H1 (cell line): ENCODE data around the gene DNAAF8. TPM values are rescaled to one million over a fixed set of nuclear protein-coding genes. Genes with fewer than 3 reads are reported as not detected.

ENCODE experiments used
- CTCF ChIA-PET: fragments of 300-600 bp; sonication (Branson Sonifier 250); formaldehyde crosslinking; loops from one replicate; lab custom pipeline; 2021; ENCODE audit not compliant: partially characterized antibody; lab: Charles Lee
- POLR2A ChIA-PET: fragments of 300-600 bp; sonication (Branson Sonifier 250); formaldehyde crosslinking; loops from one replicate; lab custom pipeline; 2021; ENCODE audit warnings: inconsistent platforms; ENCODE audit not compliant: partially characterized antibody; lab: Charles Lee
- DNase-seq, 2 experiments: peaks; one replicate each; pipeline versions ENCODE4 v3.0.0 to v3.0.0-alpha.2; 2010 to 2022; ENCODE audit warnings: low spot score in 2 of 2, low read depth in 1 of 2, mixed read lengths in 1 of 2
- FAIRE-seq: peaks from 2 replicates; lab custom pipeline; 2011; peaks lifted over from hg19 to GRCh38; lab: Jason Lieb, UNC
- H2AFZ ChIP-seq: 2 replicates; pipeline ENCODE4 v1.8.1; 2012; ENCODE audit warnings: low read length, inconsistent platforms
- H2AK5ac ChIP-seq: 2 replicates; pipeline ENCODE4 v1.6.1; 2013; ENCODE audit warnings: low read depth, low read length
- H2BK120ac ChIP-seq: replicated peaks from 2 replicates; pipeline ENCODE3; 2013; ENCODE audit warnings: low read depth, low read length, inconsistent platforms
- H2BK12ac ChIP-seq: 2 replicates; pipeline ENCODE4 v1.6.1; 2013; ENCODE audit warnings: low read depth, low read length
- H2BK15ac ChIP-seq: 2 replicates; pipeline ENCODE4 v1.6.1; 2013; ENCODE audit warnings: low read length
- H2BK20ac ChIP-seq: 2 replicates; pipeline ENCODE4 v1.6.1; 2013; ENCODE audit warnings: low read length
- H2BK5ac ChIP-seq: 2 replicates; pipeline ENCODE4 v1.6.1; 2013; ENCODE audit warnings: low read depth, low read length
- H3K14ac ChIP-seq: 2 replicates; pipeline ENCODE4 v1.6.1; 2013; ENCODE audit warnings: inconsistent platforms; ENCODE audit not compliant: insufficient read length
- H3K18ac ChIP-seq: 2 replicates; pipeline ENCODE4 v1.6.1; 2013; ENCODE audit warnings: low read length; ENCODE audit errors: extremely low read depth
- H3K23ac ChIP-seq: 2 replicates; pipeline ENCODE4 v1.6.1; 2013; ENCODE audit warnings: inconsistent platforms; ENCODE audit not compliant: insufficient read length
- H3K23me2 ChIP-seq: 2 replicates; pipeline ENCODE4 v1.6.1; 2013; ENCODE audit warnings: low read depth, low read length
- H3K27ac ChIP-seq: 2 replicates; pipeline ENCODE4 v1.6.1; 2011; ENCODE audit warnings: low read depth, low read length, inconsistent platforms
- H3K27me3 ChIP-seq, 4 experiments: replicated peaks in 1 of 4; 1 replicate in 1 of 4; 2 replicates in 3 of 4; pipeline versions ENCODE4 v1.6.1 to v1.8.1; 2011 to 2013; ENCODE audit warnings: low read length in 3 of 4, mild to moderate bottlenecking in 3 of 4, inconsistent platforms in 2 of 4, mixed read lengths in 2 of 4, moderate library complexity in 1 of 4; ENCODE audit not compliant: control insufficient read depth in 3 of 4, insufficient read depth in 3 of 4; ENCODE audit errors: extremely low read depth in 1 of 4
- H3K36me3 ChIP-seq, 4 experiments: 2 replicates each; pipeline versions ENCODE4 v1.6.1 to v1.8.1; 2011 to 2013; ENCODE audit warnings: mild to moderate bottlenecking in 4 of 4, low read length in 3 of 4, moderate library complexity in 2 of 4, control low read depth in 1 of 4, inconsistent platforms in 1 of 4; ENCODE audit not compliant: insufficient read depth in 4 of 4, control insufficient read depth in 2 of 4
- H3K4ac ChIP-seq: replicated peaks from 2 replicates; pipeline ENCODE3; 2013; ENCODE audit warnings: low read length, low read depth, mixed read lengths, inconsistent platforms; ENCODE audit not compliant: insufficient read length
- H3K4me1 ChIP-seq, 4 experiments: replicated peaks in 1 of 4; 1 replicate in 1 of 4; 2 replicates in 3 of 4; pipeline versions ENCODE4 v1.6.1 to v1.8.1; 2011 to 2013; ENCODE audit warnings: low read length in 3 of 4, inconsistent platforms in 2 of 4, mixed read lengths in 1 of 4; ENCODE audit not compliant: insufficient read depth in 4 of 4, control insufficient read depth in 3 of 4
- H3K4me2 ChIP-seq, 2 experiments: 2 replicates each; pipeline versions ENCODE4 v1.6.1 to v1.8.1; 2011 to 2013; ENCODE audit warnings: low read depth in 2 of 2, low read length in 2 of 2, control low read depth in 1 of 2, inconsistent platforms in 1 of 2, mild to moderate bottlenecking in 1 of 2; ENCODE audit not compliant: insufficient read depth in 1 of 2
- H3K4me3 ChIP-seq, 4 experiments: fragments of 200-600, 300-600 bp in 1 of 4; sonication (generic), shearing (Covaris generic), sonication (Bioruptor Twin) in 1 of 4; 2 replicates each; pipeline versions ENCODE4 v1.5.1 to v1.8.1; 2011 to 2016; ENCODE audit warnings: low read length in 4 of 4, low read depth in 3 of 4, control low read depth in 2 of 4, inconsistent platforms in 2 of 4, mild to moderate bottlenecking in 2 of 4, mixed read lengths in 1 of 4, moderate library complexity in 1 of 4; ENCODE audit not compliant: insufficient read depth in 2 of 4; ENCODE audit errors: extremely low read depth in 1 of 4
- H3K56ac ChIP-seq: replicated peaks from 2 replicates; pipeline ENCODE3; 2013; ENCODE audit warnings: low read depth, mild to moderate bottlenecking, mixed read lengths, low read length, inconsistent platforms; ENCODE audit not compliant: insufficient read length
- H3K79me1 ChIP-seq: 2 replicates; pipeline ENCODE4 v1.6.1; 2013; ENCODE audit warnings: low read depth, low read length, control low read depth
- H3K79me2 ChIP-seq, 2 experiments: 2 replicates each; pipeline versions ENCODE4 v1.6.1 to v1.8.1; 2012 to 2013; ENCODE audit warnings: low read length in 2 of 2, mild to moderate bottlenecking in 2 of 2, inconsistent platforms in 1 of 2; ENCODE audit not compliant: insufficient read depth in 2 of 2, control insufficient read depth in 1 of 2
- H3K9ac ChIP-seq, 4 experiments: replicated peaks in 1 of 4; 1 replicate in 1 of 4; 2 replicates in 3 of 4; pipeline versions ENCODE4 v1.6.1 to v1.8.1; 2011 to 2013; ENCODE audit warnings: low read depth in 3 of 4, low read length in 3 of 4, control low read depth in 2 of 4, mild to moderate bottlenecking in 2 of 4, moderate library complexity in 2 of 4, inconsistent platforms in 1 of 4; ENCODE audit errors: extremely low read depth in 1 of 4
- H3K9me3 ChIP-seq, 2 experiments: 2 replicates each; pipeline versions ENCODE4 v1.6.1 to v1.8.1; 2012 to 2013; ENCODE audit warnings: mild to moderate bottlenecking in 2 of 2, moderate library complexity in 2 of 2, control low read depth in 1 of 2, inconsistent platforms in 1 of 2, low read depth in 1 of 2, low read length in 1 of 2, mixed read lengths in 1 of 2; ENCODE audit not compliant: insufficient read depth in 2 of 2
- H4K20me1 ChIP-seq, 2 experiments: replicated peaks in 1 of 2; 2 replicates each; pipeline versions ENCODE3 to v1.8.1; 2011 to 2013; ENCODE audit warnings: inconsistent platforms in 2 of 2, low read length in 2 of 2, mild to moderate bottlenecking in 1 of 2; ENCODE audit not compliant: insufficient read depth in 2 of 2, control insufficient read depth in 1 of 2
- H4K5ac ChIP-seq: 2 replicates; pipeline ENCODE4 v1.6.1; 2013; ENCODE audit warnings: low read length, low read depth, mixed read lengths, inconsistent platforms; ENCODE audit not compliant: insufficient read length
- H4K8ac ChIP-seq: 2 replicates; pipeline ENCODE4 v1.8.0; 2013; ENCODE audit warnings: mild to moderate bottlenecking, moderate library complexity, low read length, inconsistent platforms; ENCODE audit not compliant: insufficient read depth; ENCODE audit errors: extremely low read depth
- H4K91ac ChIP-seq: replicated peaks from 2 replicates; pipeline ENCODE3; 2013; ENCODE audit warnings: low read length, mixed read lengths, inconsistent platforms; ENCODE audit not compliant: insufficient read length
- CREB1 ChIP-seq: IDR thresholded peaks from 2 replicates; pipeline ENCODE4 v1.6.1; 2012; ENCODE audit warnings: inconsistent platforms
- SIX5 ChIP-seq: IDR thresholded peaks from 2 replicates; pipeline ENCODE4 v1.6.1; 2011; ENCODE audit warnings: mild to moderate bottlenecking, low read depth, low read length
- WGBS, 2 experiments: shearing (Covaris generic) in 1 of 2; methylation state at CpG; one replicate each; pipeline versions ENCODE4 v1.1.6 to v1.1.7; 2013 to 2015; ENCODE audit warnings: low lambda C conversion rate in 2 of 2, mixed read lengths in 2 of 2, inconsistent platforms in 1 of 2, low coverage in 1 of 2, missing lambda C conversion rate in 1 of 2; ENCODE audit not compliant: insufficient replicate concordance in 2 of 2, insufficient coverage in 1 of 2, insufficient read length in 1 of 2; ENCODE audit errors: extremely low coverage in 1 of 2, missing lambda C conversion rate in 1 of 2; 5-methylcytosine and 5-hydroxymethylcytosine counted together
- polyA plus RNA-seq, 7 experiments: library from polyadenylated mRNA; depleted of rRNA in 3 of 7; stranded (reverse) in 5 of 7; unstranded in 2 of 7; fragments of >200 nt in 5 of 7; fragments of 200-250 nt in 2 of 7; gene quantifications; 1 replicate in 5 of 7; 2 replicates in 1 of 7; 4 replicates in 1 of 7; pipeline versions ENCODE4 v1.2.1 to v1.2.3, GENCODE V29; 2011 to 2013; ENCODE audit warnings: missing spikeins in 2 of 7, mixed read lengths in 2 of 7
- total RNA-seq: library from RNA; stranded (reverse); fragmentation: NEBNext Ultra II Directional; extraction: Animal tissue kit (Norgen Biotek cat#: 25700); gene quantifications from 2 replicates; pipeline ENCODE4 v1.2.1, GENCODE V29; 2021

The DNAAF8 gene
- total and polyA plus RNA-seq, 2 of the 8 experiments (the other 6 are each of a cell fraction or from before 2014, with no cell fraction given), result 0.39 TPM; not detected in 1

DNA sequence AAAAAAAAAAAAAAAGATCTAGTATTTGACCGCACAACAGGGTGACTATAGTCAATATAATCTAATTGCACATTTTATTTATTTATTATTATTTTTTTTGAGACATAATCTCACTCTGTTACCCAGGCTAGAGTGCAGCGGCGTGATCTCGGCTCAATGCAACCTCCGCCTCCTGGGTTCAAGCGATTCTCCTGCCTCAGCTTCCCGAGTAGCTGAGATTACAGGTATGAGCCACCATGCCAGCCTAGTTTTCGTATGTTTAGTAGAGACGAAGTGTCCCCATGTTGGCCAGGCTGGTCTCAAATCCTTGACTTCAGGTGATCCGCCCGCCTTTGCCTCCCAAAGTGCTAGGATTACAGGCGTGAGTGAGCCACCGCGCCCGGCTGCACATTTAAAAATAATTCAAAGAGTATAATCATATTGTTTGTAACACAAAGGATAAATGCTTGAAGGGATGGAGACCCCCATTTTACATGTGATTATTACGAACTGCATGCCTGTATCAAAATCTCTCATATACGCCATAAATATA, 1.1 kb upstream of the DNAAF8 start:
- CTCF ChIA-PET, result interaction anchor here (1.8 to 2.0 kb wide), 2 partner anchors 16 to 18 kb away, joined by 4 to 9 read pairs; no protein-coding TSS in a partner anchor

More for the DNA sequence above, 1.1 kb upstream of the DNAAF8 start:
- Histone ChIP-seq H2BK120ac (no peak overlapping the region), H3K79me2 (peaks cover 4 to 26% of the 10 kb centered on the region in 2 experiments; a peak in 3 of 4 replicates), H3K9ac (peak overlapping the region; percentile 50 to 82 (median 72); a peak in 6 of 7 replicates), H2BK12ac (no peak overlapping the region), H3K23me2 (peaks cover 10% of the 10 kb centered on the region; the same call in 1 of the 2 replicates), H3K56ac (no peak overlapping the region), H3K14ac (no peak overlapping the region), H2BK15ac (no peak overlapping the region), H4K8ac (no peak overlapping the region), H2AFZ (0 out of 2 replicates have a peak overlapping the region, but pooled peaks have one; percentile 82), H3K23ac (no peak overlapping the region), H3K18ac (no peak overlapping the region), H4K91ac (no peak overlapping the region), H3K79me1 (peaks cover 5% of the 10 kb centered on the region; the same call in 1 of the 2 replicates), H3K27ac (no peak overlapping the region), H3K4me2 (peak overlapping the region; percentile 85 to 92), H2BK20ac (no peak overlapping the region), H3K27me3 (peaks cover 0 to 4% (median under 1%) of the 10 kb centered on the region in 4 experiments; a peak in 2 of 7 replicates), H3K4me1 (peaks cover 0 to 4% (median 0%) of the 10 kb centered on the region in 4 experiments; a peak in 2 of 7 replicates), H2AK5ac (no peak overlapping the region), H4K20me1 (peaks cover 0 to 2% of the 10 kb centered on the region in 2 experiments), H3K4ac (no peak overlapping the region), H4K5ac (no peak overlapping the region), H3K36me3 (peaks cover 3 to 11% (median 4%) of the 10 kb centered on the region in 4 experiments; a peak in 6 of 8 replicates), H2BK5ac (no peak overlapping the region), H3K9me3 (no peaks in the 10 kb centered on the region), H3K4me3 (peak overlapping the region; percentile 59 to 97 (median 92))
- no peak for FAIRE-seq
- WGBS, 2 experiments, result 30% methylated on average over 17 of the region's 17 CpGs; no CpG with 5 or more reads in 1 of the 2 experiments
- DNase-seq, result no peak
- TF ChIP-seq CREB1 (no peak), SIX5 (no peak)
- POLR2A ChIA-PET, result interaction anchor here (0.8 to 3.7 kb wide), 12 partner anchors 8 to 199 kb away, joined by 3 to 17 read pairs (median 6); partner anchors contain the start of genes GLYR1, NUDT16L1, ROGDI and UBN1
